Muscle layer of colon (tissue), 2 donors: ENCODE measurements around the gene TMEM255A.

Experiments used
- H3K27ac ChIP-seq: one replicate; pipeline ENCODE4 v1.7.0; 2013; ENCODE audit warnings: low read depth, mild to moderate bottlenecking, low read length, moderate library complexity
- H3K27me3 ChIP-seq, 2 donors: one replicate each; pipeline ENCODE4 v1.7.0; 2013; ENCODE audit warnings: low read length in 2 of 2, mild to moderate bottlenecking in 2 of 2; ENCODE audit not compliant: insufficient read depth in 2 of 2, control insufficient read depth in 1 of 2
- H3K36me3 ChIP-seq: one replicate; pipeline ENCODE4 v1.7.0; 2013; ENCODE audit warnings: mild to moderate bottlenecking, low read length; ENCODE audit not compliant: insufficient read depth
- H3K4me1 ChIP-seq: one replicate; pipeline ENCODE4 v1.7.0; 2013; ENCODE audit warnings: mild to moderate bottlenecking, low read length; ENCODE audit not compliant: insufficient read depth
- H3K4me3 ChIP-seq, 2 donors: one replicate each; pipeline ENCODE4 v1.7.0; 2013; ENCODE audit warnings: low read length in 2 of 2, low read depth in 1 of 2, mild to moderate bottlenecking in 1 of 2, moderate library complexity in 1 of 2
- H3K9ac ChIP-seq: one replicate; pipeline ENCODE4 v1.7.0; 2013; ENCODE audit warnings: low read length
- H3K9me3 ChIP-seq: one replicate; pipeline ENCODE4 v1.7.0; 2013; ENCODE audit warnings: mild to moderate bottlenecking, low read length
- donor health status: abdominal sarcoma.
- donor health status: Adenocarcinoma of cecum.

Gene TMEM255A

GRCh38 chrX:120228187-120228908 is 82.9 kb downstream of the TMEM255A start:
- no peaks in the 10 kb centered on the region for H3K4me1 ChIP-seq
- H3K9me3 ChIP-seq, result no peaks in the 10 kb centered on the region
- H3K9ac ChIP-seq, result no peak overlapping the region
- peaks cover 0 to 10% of the 10 kb centered on the region in 2 donors for H3K27me3 ChIP-seq
- no peak overlapping the region for H3K27ac ChIP-seq
- H3K4me3 ChIP-seq, result no peak overlapping the region
- H3K36me3 ChIP-seq, result no peaks in the 10 kb centered on the region

- peaks cover 0 to 10% of the 10 kb centered on the region in 2 donors for H3K27me3 ChIP-seq
- H3K9ac ChIP-seq, result no peak overlapping the region
- H3K36me3 ChIP-seq, result no peaks in the 10 kb centered on the region
- H3K4me1 ChIP-seq, result no peaks in the 10 kb centered on the region
- H3K4me3 ChIP-seq, result no peak overlapping the region
- H3K9me3 ChIP-seq, result no peaks in the 10 kb centered on the region
- H3K27ac ChIP-seq, result no peak overlapping the region
These were observed 86.9 kb downstream of the TMEM255A start for GRCh38 chrX:120224388-120224787.

GRCh38 chrX:120223374-120223773 is 87.9 kb downstream of the TMEM255A start:
- H3K4me1 ChIP-seq, result no peaks in the 10 kb centered on the region
- H3K27ac ChIP-seq, result no peak overlapping the region
- H3K27me3 ChIP-seq, result peaks cover 0 to 10% of the 10 kb centered on the region in 2 donors
- H3K9me3 ChIP-seq, result no peaks in the 10 kb centered on the region
- H3K36me3 ChIP-seq, result no peaks in the 10 kb centered on the region
- no peak overlapping the region for H3K9ac ChIP-seq
- H3K4me3 ChIP-seq, result no peak overlapping the region

GRCh38 chrX:120213438-120214265 is 97.6 kb downstream of the TMEM255A start:
- Histone ChIP-seq H3K36me3 (no peaks in the 10 kb centered on the region), H3K9ac (no peak overlapping the region), H3K4me1 (no peaks in the 10 kb centered on the region), H3K4me3 (no peak overlapping the region), H3K27ac (no peak overlapping the region), H3K27me3 (no peaks in the 10 kb centered on the region), H3K9me3 (no peaks in the 10 kb centered on the region)
